ENCODE data around the gene BACE1-AS.

BACE1-AS gene

DNA sequence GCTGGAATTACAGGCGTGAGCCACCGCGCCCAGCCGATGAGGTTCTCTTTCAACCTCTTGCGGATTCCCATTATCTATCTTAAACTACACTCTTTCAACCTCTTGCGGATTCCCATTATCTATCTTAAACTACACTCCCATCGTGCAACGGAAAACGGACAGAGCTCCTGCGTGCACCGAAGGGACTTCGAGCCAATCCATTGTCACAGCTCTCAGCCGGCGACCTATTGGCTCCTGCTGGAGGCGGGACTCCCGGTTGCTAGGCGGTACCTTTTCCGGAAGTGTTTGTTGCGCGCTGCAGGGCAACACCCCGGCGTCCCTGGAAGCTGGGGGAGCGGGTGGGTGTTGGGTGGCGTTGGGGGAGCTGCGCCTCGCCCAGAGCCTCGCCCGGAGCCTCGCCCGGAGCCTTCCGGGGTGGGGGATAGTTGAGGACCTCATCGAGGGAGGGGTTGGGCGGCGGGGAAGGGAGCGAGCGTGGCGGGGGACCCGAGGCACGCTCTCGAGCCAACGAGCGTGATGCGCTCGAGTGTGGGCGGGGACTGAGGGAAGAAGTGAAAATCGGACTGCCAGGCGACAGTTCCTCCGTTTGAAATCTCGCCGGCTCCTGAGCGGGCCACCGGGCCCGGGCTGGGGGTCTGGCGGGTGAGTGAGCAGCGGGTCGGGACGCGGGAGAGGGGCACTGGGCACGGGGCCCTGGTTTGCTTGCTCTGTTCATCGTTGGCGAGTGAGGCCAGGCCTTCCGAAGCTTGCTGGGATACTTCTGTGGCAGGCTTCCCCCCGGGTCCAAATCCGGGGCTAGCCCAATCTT, 36.6 kb downstream of the BACE1-AS start, which contains the start of gene CEP164:
Gene CEP164, plus strand, starts transcription at position 288 of the 808 bp plus-strand sequence. CDS start 10,733 bp downstream, outside the sequence.
- peak; percentile 97 for DNase-seq

DNA sequence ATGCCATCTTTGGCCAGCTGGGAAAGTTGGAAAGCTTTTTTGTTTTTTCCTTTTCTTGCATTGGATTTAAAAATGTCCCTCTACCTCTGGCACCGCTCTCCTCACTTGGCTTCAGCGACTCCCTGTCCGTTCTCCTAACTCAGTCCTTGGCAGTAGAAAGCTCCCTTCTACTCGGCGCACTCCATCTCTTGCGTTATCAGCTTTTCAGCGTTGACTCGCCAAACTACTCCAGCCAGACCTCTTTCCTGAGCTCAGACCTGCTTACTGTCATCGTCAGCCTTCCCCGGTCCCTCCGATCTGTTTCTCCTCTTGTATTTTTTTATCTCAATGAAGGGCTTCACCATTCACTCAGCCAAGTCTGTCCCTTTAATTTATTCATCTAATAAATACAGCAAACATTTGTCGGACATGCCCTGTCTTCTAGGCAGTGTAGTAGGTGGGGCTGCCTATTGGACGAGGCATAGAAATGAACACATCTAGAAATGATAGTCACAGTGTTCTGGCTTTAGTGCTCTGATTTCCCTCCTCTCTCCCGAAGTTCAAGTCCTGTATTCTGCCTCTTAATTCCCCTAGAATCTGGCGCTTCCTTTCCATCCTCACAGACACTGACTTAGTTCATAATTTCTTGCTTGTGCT, 37.3 kb downstream of the BACE1-AS start:
- peak; percentile 30 for DNase-seq

DNA sequence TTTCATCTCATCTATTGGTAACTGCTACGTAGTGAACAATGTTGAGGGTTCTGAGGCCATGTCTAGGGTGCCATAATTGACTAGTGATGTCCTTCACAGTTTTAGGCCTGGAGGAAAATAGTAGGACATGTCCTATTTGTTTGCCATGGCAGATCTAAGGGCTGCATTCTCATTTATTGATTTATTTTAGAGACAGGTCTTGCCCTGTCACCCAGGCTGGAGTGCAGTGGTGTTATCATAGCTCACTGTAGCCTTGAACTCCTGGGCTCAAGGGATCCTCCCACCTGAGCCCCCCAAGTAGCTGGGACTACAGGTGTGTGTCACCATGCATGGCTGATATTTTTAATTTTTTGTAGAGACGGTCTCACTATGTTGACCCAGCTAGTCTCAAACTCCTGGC, 41.7 kb downstream of the BACE1-AS start:
- no peak for DNase-seq

DNA sequence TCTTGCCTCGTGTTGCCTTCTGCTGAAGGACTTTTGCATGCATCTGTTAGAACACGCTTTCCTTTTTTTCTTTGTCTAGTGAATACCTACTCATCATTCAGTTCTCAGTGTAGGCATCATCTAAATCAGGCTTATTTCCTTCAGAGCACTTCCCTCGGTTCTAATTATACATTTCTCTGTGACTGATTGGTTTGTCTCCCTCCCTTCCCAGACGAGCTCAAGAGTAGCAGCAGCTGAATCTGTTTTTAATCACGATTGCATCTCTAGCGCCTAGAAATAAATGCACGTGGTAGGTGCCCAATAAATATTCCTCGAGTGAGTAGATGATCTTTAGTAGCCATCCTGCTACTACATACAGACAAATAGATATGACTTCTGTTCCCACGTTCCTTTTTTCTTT, 42.8 kb downstream of the BACE1-AS start:
- DNase-seq = peak; percentile 31

DNA sequence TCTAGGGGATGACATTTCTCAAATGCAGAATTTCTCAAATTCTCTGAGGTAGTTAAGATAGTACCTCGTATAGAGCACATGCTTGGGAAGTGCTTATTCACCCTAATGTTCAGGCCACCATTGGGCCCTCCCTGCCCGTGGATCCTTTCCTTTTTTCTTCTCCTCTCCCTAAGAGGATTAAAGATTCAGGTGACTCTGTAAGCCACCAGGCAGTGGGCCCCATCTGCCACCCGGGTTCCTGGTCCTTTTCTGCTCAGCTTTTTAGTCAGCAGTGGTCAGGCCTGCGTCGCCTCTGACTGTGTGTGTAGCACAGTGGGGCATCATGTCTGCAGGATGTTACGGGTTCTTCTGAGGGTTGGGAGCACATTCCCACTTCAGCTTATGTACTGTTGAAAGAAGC, 43.8 kb downstream of the BACE1-AS start:
- DNase-seq = no peak

DNA sequence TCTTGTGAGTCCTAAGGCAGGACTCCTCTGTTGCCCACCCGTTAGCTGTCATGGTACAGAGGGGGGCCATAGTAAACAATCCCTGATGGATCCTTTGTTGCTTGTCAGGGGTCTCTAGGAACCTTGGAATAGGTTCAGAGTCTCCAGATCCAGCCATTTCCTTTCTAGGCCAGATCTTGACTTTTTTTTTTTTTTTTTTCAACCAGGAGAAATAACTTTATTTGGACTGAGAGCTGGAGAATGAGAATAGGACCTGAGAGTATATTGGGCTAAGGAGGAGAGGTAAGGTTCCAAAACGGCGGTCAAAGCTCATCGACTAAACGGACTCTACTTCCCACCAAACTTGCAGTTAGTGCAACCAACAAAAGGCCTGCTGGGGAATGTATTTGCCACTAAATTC, 44.3 kb downstream of the BACE1-AS start:
- no peak for DNase-seq

DNA sequence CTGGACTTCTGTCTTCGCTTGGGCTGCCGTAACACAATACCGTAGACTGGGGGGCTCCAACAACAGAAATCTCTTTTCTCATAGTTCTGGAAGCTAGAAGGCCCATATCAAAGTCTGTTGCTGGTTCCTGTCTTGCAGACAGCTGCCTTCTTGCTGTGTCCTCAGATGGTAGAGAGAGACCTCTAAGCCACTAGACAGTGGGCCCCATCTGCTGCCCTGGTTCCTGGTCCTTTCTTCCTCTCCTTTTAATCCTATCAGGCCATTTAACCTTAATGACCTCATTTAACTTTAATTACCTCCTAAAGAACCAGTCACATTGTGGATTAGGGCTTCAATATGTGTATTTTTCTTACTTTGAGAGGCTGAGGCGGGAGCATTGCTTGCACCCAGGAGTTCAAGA, 45.9 kb downstream of the BACE1-AS start:
- DNase-seq = no peak
